Calu3 (cell line): ENCODE data around the gene RYR1. TPM values are rescaled to one million over a fixed set of nuclear protein-coding genes. Genes with fewer than 3 reads are reported as not detected.
A peak's percentile ranks its signal among the peaks of the same experiment; 100 is the strongest.

Experiments used
- BruUV-seq: library from RNA; stranded (reverse); fragments of 400-500 nt; replicated peaks from 2 replicates; lab custom pipeline; 2021; lab: Mats Ljungman, UMichigan
- CTCF ChIA-PET: fragments of 300-600 bp; sonication (Branson Sonifier 250); formaldehyde crosslinking; loops from one replicate; lab custom pipeline; 2022; ENCODE audit warnings: antibody characterized with exemption; lab: Charles Lee
- DNase-seq: peaks from one replicate; pipeline ENCODE4 v3.0.0; 2022
- H3K27ac Mint-ChIP-seq: one replicate; pipeline ENCODE4 v1.8.0; 2022; ENCODE audit warnings: mixed read lengths; ENCODE audit not compliant: unreplicated experiment
- H3K27me3 Mint-ChIP-seq: one replicate; pipeline ENCODE4 v1.8.0; 2022; ENCODE audit warnings: mixed read lengths; ENCODE audit not compliant: unreplicated experiment
- H3K36me3 Mint-ChIP-seq: one replicate; pipeline ENCODE4 v1.8.0; 2022; ENCODE audit warnings: mild to moderate bottlenecking, moderate library complexity, mixed read lengths; ENCODE audit not compliant: insufficient read depth, unreplicated experiment
- H3K4me1 Mint-ChIP-seq: one replicate; pipeline ENCODE4 v1.8.0; 2022; ENCODE audit warnings: mild to moderate bottlenecking, low read depth, mixed read lengths; ENCODE audit not compliant: unreplicated experiment
- H3K4me3 Mint-ChIP-seq: one replicate; pipeline ENCODE4 v1.8.0; 2022; ENCODE audit warnings: mild to moderate bottlenecking, low read depth, moderate library complexity, mixed read lengths; ENCODE audit not compliant: unreplicated experiment
- H3K9me3 Mint-ChIP-seq: one replicate; pipeline ENCODE4 v1.8.0; 2022; ENCODE audit warnings: low read depth, mixed read lengths; ENCODE audit not compliant: unreplicated experiment
- CTCF ChIP-seq: fragments of 200-600 bp; IDR thresholded peaks from one replicate; pipeline ENCODE4 v1.8.0; 2022; ENCODE audit warnings: antibody characterized with exemption; ENCODE audit not compliant: unreplicated experiment
- intact Hi-C: fragments of 100-400 bp; cut with micrococcal nuclease; formaldehyde crosslinking; loops from one replicate; pipeline ENCODE4 v1.10.0; 2022; ENCODE audit not compliant: unreplicated experiment
- total RNA-seq: library from RNA; stranded (reverse); gene quantifications from 2 replicates; pipeline ENCODE4 v1.2.3, GENCODE V29; 2022

The RYR1 gene
- total RNA-seq, 1 experiment from 2014 or later: 1.4 TPM

DNA sequence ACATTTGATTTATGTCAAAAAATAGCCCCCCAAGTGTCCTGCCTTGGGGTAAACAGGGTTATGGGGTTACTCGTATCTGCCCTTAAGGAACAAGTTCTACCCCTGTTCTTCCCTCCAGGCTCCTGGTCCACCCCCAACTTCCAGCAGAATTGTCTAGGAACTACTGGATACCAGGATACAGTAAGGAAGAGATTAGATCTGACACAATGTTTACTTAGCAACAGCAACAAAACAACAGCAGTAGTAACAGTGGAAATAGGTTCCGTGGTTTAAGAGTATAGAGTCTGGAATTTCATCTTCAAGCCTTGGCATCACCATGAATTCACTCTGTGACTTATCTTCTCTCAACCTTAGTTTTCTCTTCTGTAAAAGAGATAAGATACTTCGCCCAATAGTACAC is 32.3 kb upstream of the RYR1 start:
- DNase-seq: no peak

GRCh38 chr19:38402623-38402966 is 30.9 kb upstream of the RYR1 start:
- H3K9me3 Mint-ChIP-seq: no peaks in the 10 kb centered on the region
- no peak for DNase-seq
- no peaks in the 10 kb centered on the region for H3K27me3 Mint-ChIP-seq
- CTCF ChIA-PET: interaction anchor here (0.6 to 1.9 kb wide), 27 partner anchors 9 to 557 kb away, joined by 3 to 26 read pairs (median 4); partner anchors contain the start of genes ACTN4, EIF3K, GGN and MRPS12
- H3K4me3 Mint-ChIP-seq: peak overlapping the region; percentile 99
- BruUV-seq: no TSS peak
- peak overlapping the region; percentile 92 for H3K27ac Mint-ChIP-seq
- H3K36me3 Mint-ChIP-seq: peaks cover 37% of the 10 kb centered on the region
- H3K4me1 Mint-ChIP-seq: no peaks in the 10 kb centered on the region
- no peak for TF ChIP-seq CTCF
- intact Hi-C loops: loop anchor here (2.0 to 5.0 kb wide), 2 partner anchors 234 to 530 kb away; partner anchors contain the start of genes MRPS12 and SARS2

More for the DNA sequence above, 32.3 kb upstream of the RYR1 start:
- H3K27me3 Mint-ChIP-seq: no peaks in the 10 kb centered on the region
- intact Hi-C loops: loop anchor here (5.0 kb wide), 1 partner anchor 531 kb away; the partner anchor contains the start of genes MRPS12 and SARS2
- H3K4me3 Mint-ChIP-seq: no peak overlapping the region
- no peak overlapping the region for H3K27ac Mint-ChIP-seq
- peaks cover 36% of the 10 kb centered on the region for H3K36me3 Mint-ChIP-seq
- TF ChIP-seq CTCF: no peak
- no peaks in the 10 kb centered on the region for H3K4me1 Mint-ChIP-seq
- BruUV-seq: no TSS peak
- no peaks in the 10 kb centered on the region for H3K9me3 Mint-ChIP-seq
- CTCF ChIA-PET: no interaction called here

DNA sequence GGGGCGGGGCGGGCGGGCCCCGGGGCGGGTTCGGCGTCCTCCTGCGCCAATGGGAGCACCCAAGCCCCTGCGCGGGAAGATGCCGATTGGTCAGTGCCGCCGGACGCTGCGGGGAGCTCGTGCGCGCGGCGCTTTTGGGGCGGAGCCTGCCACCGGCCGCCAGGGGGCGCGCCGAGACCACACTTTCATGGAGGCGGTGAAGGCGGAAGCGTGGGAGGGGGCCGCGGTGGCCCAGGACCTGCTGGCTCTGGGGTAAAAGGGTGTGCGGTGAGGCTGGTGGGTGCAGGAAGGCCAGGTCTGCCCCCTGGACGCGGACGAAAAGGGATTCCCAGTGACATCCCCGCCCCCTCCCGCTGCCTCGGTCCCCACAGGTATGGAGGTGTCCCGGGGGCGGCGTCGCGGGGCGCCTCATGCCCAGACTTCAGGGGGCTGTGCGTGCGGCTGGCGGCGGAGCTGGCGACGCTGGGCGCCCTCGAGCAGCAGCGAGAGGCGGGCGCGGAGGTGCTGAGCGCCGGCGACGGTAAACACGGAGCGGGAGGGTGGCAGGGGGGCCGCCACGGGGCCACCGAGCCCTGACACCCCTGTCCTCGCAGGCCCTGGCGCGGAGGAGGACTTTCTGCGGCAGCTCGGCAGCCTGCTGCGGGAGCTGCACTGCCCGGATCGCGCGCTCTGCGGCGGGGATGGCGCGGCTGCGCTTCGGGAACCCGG is 30.4 kb upstream of the RYR1 start, which contains the start of gene FAM98C:
TSS of gene FAM98C (plus strand) at position 127 of the 708 bp plus-strand sequence. CDS start at position 188, 61 bp downstream.
- CTCF ChIA-PET: interaction anchor here (0.6 to 1.9 kb wide), 28 partner anchors 8 to 557 kb away, joined by 3 to 26 read pairs (median 4); partner anchors contain the start of genes ACTN4, EIF3K, GGN and MRPS12
- peak; percentile 98 for DNase-seq
- Mint-ChIP-seq H3K4me3 (peak within 1 kb of the TSS; percentile 99), H3K9me3 (no peaks in the 10 kb centered on the region), H3K36me3 (peaks cover 37% of the 10 kb centered on the region), H3K4me1 (no peaks in the 10 kb centered on the region), H3K27ac (peak within 1 kb of the TSS; percentile 92), H3K27me3 (no peaks in the 10 kb centered on the region)
- peak; percentile 99 for TF ChIP-seq CTCF
- intact Hi-C loops: loop anchor here (2.0 to 5.0 kb wide), 2 partner anchors 234 to 529 kb away; partner anchors contain the start of genes MRPS12 and SARS2
- no TSS peak for BruUV-seq

DNA sequence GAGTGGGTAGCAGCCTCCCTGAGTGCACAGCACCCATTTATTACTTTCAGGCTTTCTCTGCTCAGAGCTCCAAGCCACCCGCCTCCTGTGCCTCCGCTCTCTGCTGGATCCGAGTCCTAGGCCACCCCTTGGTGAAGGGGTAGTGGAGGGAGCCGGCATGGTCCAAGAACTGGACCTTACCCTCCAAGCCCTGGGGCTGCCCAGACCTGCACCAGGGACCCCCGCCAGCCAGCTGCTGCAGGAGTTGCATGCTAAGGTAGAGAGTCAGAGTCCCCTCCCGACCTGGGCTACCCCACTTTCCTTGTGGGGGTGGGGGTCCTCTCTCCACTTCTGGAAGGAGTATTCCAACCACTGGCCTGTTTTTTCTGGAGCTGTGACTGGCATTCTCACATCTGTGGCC is 28.6 kb upstream of the RYR1 start:
- Mint-ChIP-seq H3K4me3 (peak overlapping the region; percentile 99), H3K27me3 (no peaks in the 10 kb centered on the region)

More for the DNA sequence above, 28.6 kb upstream of the RYR1 start:
- CTCF ChIA-PET: no interaction called here
- TF ChIP-seq CTCF: no peak
- BruUV-seq: no TSS peak
- intact Hi-C loops: loop anchor here (5.0 kb wide), 1 partner anchor 527 kb away; the partner anchor contains the start of genes MRPS12 and SARS2
- Mint-ChIP-seq H3K9me3 (no peaks in the 10 kb centered on the region), H3K36me3 (peaks cover 42% of the 10 kb centered on the region), H3K27ac (no peak overlapping the region), H3K4me1 (no peaks in the 10 kb centered on the region)
- no peak for DNase-seq
